ENCODE data around the gene ULBP3. TPM values are rescaled to one million over a fixed set of nuclear protein-coding genes. Genes with fewer than 3 reads are reported as not detected.
"Not testable (repeated sequence)": the region's sequence is repeated elsewhere in the genome, so short reads cannot be mapped to it uniquely, and the experiment has no call there.

Gene ULBP3
- total and polyA plus RNA-seq, 2 donors from 2014 or later: 0.71 to 5.0 TPM

- Histone ChIP-seq H3K4me3 (ENCODE audit: low read length in 3 of 3) (no peak within 1 kb of the TSS), H3K36me3 (ENCODE audit: control insufficient read depth in 2 of 3, insufficient read depth in 3 of 3, low read length in 3 of 3) (no peaks in the 10 kb centered on the region), H3K9ac (ENCODE audit: low read length in 3 of 3) (no peak within 1 kb of the TSS), H3K9me3 (ENCODE audit: control insufficient read depth in 2 of 3, insufficient read depth in 1 of 3, low read length in 3 of 3) (no peaks in the 10 kb centered on the region), H3K27me3 (ENCODE audit: control insufficient read depth, insufficient read depth, low read length) (peaks cover 22% of the 10 kb centered on the region), H3K27ac (ENCODE audit: low read depth in 2 of 2, low read length in 2 of 2) (no peak within 1 kb of the TSS), H3K4me1 (ENCODE audit: control insufficient read depth in 2 of 3, insufficient read depth in 2 of 3, low read depth in 1 of 3, low read length in 3 of 3) (peaks cover 0 to 5% (median 0%) of the 10 kb centered on the region in 3 donors)
- DNase-seq (peak in 3 of 5 donors; percentile 31 to 89 (median 35)), FAIRE-seq (no peak)
- no peak for TF ChIP-seq CTCF (IDR thresholded peaks at IDR 0.05; ENCODE audit: borderline replicate concordance, extremely low read depth, insufficient read depth)
- intact Hi-C loops (cut with DNase I): no loop called here
Measured at GRCh38 chr6:150025201-150025917, 43.6 kb downstream of the ULBP3 start, which contains the start of gene RAET1L. RAET1L (minus strand) TSS chr6:150025532; CDS start chr6:150025471, 61 bp downstream.

GRCh38 chr6:150024646-150025155 lies 44.2 kb downstream of the ULBP3 start:
- Histone ChIP-seq H3K4me3 (ENCODE audit: low read length in 3 of 3) (no peak overlapping the region), H3K9me3 (ENCODE audit: control insufficient read depth in 2 of 3, insufficient read depth in 1 of 3, low read length in 3 of 3) (no peaks in the 10 kb centered on the region), H3K27ac (ENCODE audit: low read depth in 2 of 2, low read length in 2 of 2) (no peak overlapping the region), H3K4me1 (ENCODE audit: control insufficient read depth in 2 of 3, insufficient read depth in 2 of 3, low read depth in 1 of 3, low read length in 3 of 3) (peaks cover 0 to 5% (median 0%) of the 10 kb centered on the region in 3 donors), H3K9ac (ENCODE audit: low read length in 3 of 3) (no peak overlapping the region), H3K27me3 (ENCODE audit: control insufficient read depth, insufficient read depth, low read length) (peaks cover 22% of the 10 kb centered on the region), H3K36me3 (ENCODE audit: control insufficient read depth in 2 of 3, insufficient read depth in 3 of 3, low read length in 3 of 3) (no peaks in the 10 kb centered on the region)
- no peak for TF ChIP-seq CTCF (IDR thresholded peaks at IDR 0.05; ENCODE audit: borderline replicate concordance, extremely low read depth, insufficient read depth)
- FAIRE-seq (no peak), DNase-seq (peak in 1 of 5 donors; percentile 34)
- intact Hi-C loops (cut with DNase I): no loop called here

GRCh38 chr6:150024021-150024420 lies 44.9 kb downstream of the ULBP3 start:
- H3K9me3 ChIP-seq (ENCODE audit: control insufficient read depth in 2 of 3, insufficient read depth in 1 of 3, low read length in 3 of 3); H3K4me3 ChIP-seq (ENCODE audit: low read length in 3 of 3); H3K9ac ChIP-seq (ENCODE audit: low read length in 3 of 3); FAIRE-seq; H3K4me1 ChIP-seq (ENCODE audit: control insufficient read depth in 2 of 3, insufficient read depth in 2 of 3, low read depth in 1 of 3, low read length in 3 of 3); H3K36me3 ChIP-seq (ENCODE audit: control insufficient read depth in 2 of 3, insufficient read depth in 3 of 3, low read length in 3 of 3); intact Hi-C loops (cut with DNase I); H3K27ac ChIP-seq (ENCODE audit: low read depth in 2 of 2, low read length in 2 of 2): not testable (repeated sequence)
- DNase-seq: peak in 1 of 5 donors; percentile 16
- peaks cover 22% of the 10 kb centered on the region for H3K27me3 ChIP-seq (ENCODE audit: control insufficient read depth, insufficient read depth, low read length)

GRCh38 chr6:150021870-150022269 lies 47.1 kb downstream of the ULBP3 start:
- FAIRE-seq; H3K4me3 ChIP-seq (ENCODE audit: low read length in 3 of 3); H3K4me1 ChIP-seq (ENCODE audit: control insufficient read depth in 2 of 3, insufficient read depth in 2 of 3, low read depth in 1 of 3, low read length in 3 of 3); H3K9me3 ChIP-seq (ENCODE audit: control insufficient read depth in 2 of 3, insufficient read depth in 1 of 3, low read length in 3 of 3); H3K27ac ChIP-seq (ENCODE audit: low read depth in 2 of 2, low read length in 2 of 2); DNase-seq; H3K9ac ChIP-seq (ENCODE audit: low read length in 3 of 3); H3K36me3 ChIP-seq (ENCODE audit: control insufficient read depth in 2 of 3, insufficient read depth in 3 of 3, low read length in 3 of 3); intact Hi-C loops (cut with DNase I): not testable (repeated sequence)
- H3K27me3 ChIP-seq (ENCODE audit: control insufficient read depth, insufficient read depth, low read length): peaks cover 17% of the 10 kb centered on the region

Data from kidney (tissue), 14 donors.